Hepatocyte (in vitro differentiated cells): Measurements from ENCODE around the gene C19orf12. TPM values are rescaled to one million over a fixed set of nuclear protein-coding genes. Genes with fewer than 3 reads are reported as not detected.

Source experiments
- DNase-seq: peaks from one replicate; pipeline ENCODE4 v3.0.0-alpha.2; 2016; ENCODE audit warnings: low spot score
- H2AFZ ChIP-seq: fragments of 200-600 bp; sonication (generic); 2 replicates; pipeline ENCODE4 v1.6.0; 2016; ENCODE audit warnings: antibody characterized with exemption, mild to moderate bottlenecking
- H3K27ac ChIP-seq: fragments of 200-600 bp; sonication (generic); 2 replicates; pipeline ENCODE4 v1.5.1; 2016; ENCODE audit warnings: mild to moderate bottlenecking
- H3K27me3 ChIP-seq: fragments of 200-600 bp; sonication (generic); 2 replicates; pipeline ENCODE4 v1.6.1; 2016
- H3K36me3 ChIP-seq: fragments of 200-600 bp; sonication (generic); replicated peaks from 2 replicates; pipeline ENCODE4 v1.5.1; 2016; ENCODE audit warnings: low read depth; ENCODE audit not compliant: insufficient read depth
- H3K4me1 ChIP-seq: fragments of 200-600 bp; sonication (generic); 2 replicates; pipeline ENCODE4 v1.5.1; 2016; ENCODE audit warnings: mild to moderate bottlenecking, moderate library complexity; ENCODE audit not compliant: insufficient read depth
- H3K4me2 ChIP-seq: fragments of 200-600 bp; sonication (generic); 2 replicates; pipeline ENCODE4 v1.6.0; 2016
- H3K4me3 ChIP-seq: fragments of 200-600 bp; sonication (generic); 2 replicates; pipeline ENCODE4 v1.5.1; 2016; ENCODE audit warnings: mild to moderate bottlenecking
- H3K79me2 ChIP-seq: fragments of 200-600 bp; sonication (generic); 2 replicates; pipeline ENCODE4 v1.6.0; 2017; ENCODE audit warnings: mild to moderate bottlenecking
- H3K9me2 ChIP-seq: fragments of 200-600 bp; sonication (generic); replicated peaks from 2 replicates; pipeline ENCODE4 v1.6.0; 2017; ENCODE audit warnings: mild to moderate bottlenecking; ENCODE audit not compliant: insufficient read depth
- H3K9me3 ChIP-seq: fragments of 200-600 bp; sonication (generic); 2 replicates; pipeline ENCODE4 v1.5.1; 2016; ENCODE audit warnings: low read depth, mild to moderate bottlenecking
- H4K20me1 ChIP-seq: fragments of 200-600 bp; sonication (generic); 2 replicates; pipeline ENCODE4 v1.6.0; 2016; ENCODE audit warnings: mild to moderate bottlenecking; ENCODE audit not compliant: insufficient read depth, poor library complexity, severe bottlenecking
- EZH2 ChIP-seq: fragments of 200-600 bp; sonication (generic); IDR thresholded peaks from 2 replicates; pipeline ENCODE4 v1.6.1; 2016; ENCODE audit warnings: antibody characterized with exemption, mild to moderate bottlenecking, borderline replicate concordance
- EZH2phosphoT487 ChIP-seq: fragments of 200-600 bp; sonication (generic); IDR thresholded peaks from one replicate; pipeline ENCODE4 v1.6.1; 2018; ENCODE audit warnings: antibody characterized with exemption, mild to moderate bottlenecking, low read depth, moderate library complexity; ENCODE audit not compliant: unreplicated experiment, severe bottlenecking
- WGBS: methylation state at CpG from one replicate; pipeline ENCODE4 v1.1.6; 2016; ENCODE audit warnings: low lambda C conversion rate; ENCODE audit errors: missing lambda C conversion rate; 5-methylcytosine and 5-hydroxymethylcytosine counted together
- polyA plus RNA-seq: library from polyadenylated mRNA; unstranded; fragments of >200 nt; fragmentation: Nextera tagmentation; extraction: Ambion mirVana; gene quantifications from 2 replicates; pipeline ENCODE4 v1.2.1, GENCODE V29; 2016
- total RNA-seq: library from RNA; depleted of rRNA; stranded (reverse); fragments of >200 nt; gene quantifications from 2 replicates; pipeline ENCODE4 v1.2.3, GENCODE V29; 2014
- TF ChIP-seq, protein P1 (sequence below): fragments of 200-600 bp; sonication (generic); IDR thresholded peaks from 2 replicates; pipeline ENCODE4 v1.5.1; 2016; ENCODE audit warnings: antibody characterized with exemption, mild to moderate bottlenecking; ENCODE audit not compliant: poor library complexity

The C19orf12 gene
- total and polyA plus RNA-seq, 2 experiments from 2014 or later, result 41.5 to 57.2 TPM

DNA sequence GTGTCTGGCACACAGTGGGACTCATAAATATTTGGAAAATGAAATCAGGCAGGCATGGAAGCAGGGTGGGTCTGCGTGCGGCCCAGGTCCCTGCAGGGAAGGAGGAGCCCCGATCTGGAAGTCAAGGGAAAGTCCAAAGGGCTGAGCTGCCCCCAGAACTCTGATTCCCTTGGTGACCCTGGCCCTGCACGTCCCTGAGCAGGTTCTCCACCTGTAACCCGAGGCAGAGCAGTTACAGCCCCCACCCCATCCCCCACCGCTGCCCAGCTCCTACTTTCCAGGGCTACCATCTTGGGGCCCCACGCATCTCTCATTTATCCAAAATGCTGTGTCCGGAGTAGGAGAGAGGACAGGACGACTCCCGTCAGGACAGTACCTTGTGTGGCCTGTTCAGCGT lies 47.7 kb downstream of the C19orf12 start:
- no peak for DNase-seq
- no peaks in the 10 kb centered on the region for H3K9me3 ChIP-seq
- H3K4me3 ChIP-seq, result no peak overlapping the region
- 85% methylated on average over 11 of the region's 11 CpGs for WGBS
- no peak overlapping the region for H3K27ac ChIP-seq
- no peak overlapping the region for H2AFZ ChIP-seq
- H4K20me1 ChIP-seq, result no peaks in the 10 kb centered on the region
- H3K9me2 ChIP-seq, result no peaks in the 10 kb centered on the region
- peaks cover 31% of the 10 kb centered on the region for H3K4me1 ChIP-seq
- no peaks in the 10 kb centered on the region for H3K27me3 ChIP-seq
- H3K4me2 ChIP-seq, result peak overlapping the region; percentile 98
- H3K79me2 ChIP-seq, result no peaks in the 10 kb centered on the region
- no peaks in the 10 kb centered on the region for H3K36me3 ChIP-seq
- TF ChIP-seq EZH2phosphoT487 (no peak), EZH2 (no peak)
- TF ChIP-seq, protein P1, sequence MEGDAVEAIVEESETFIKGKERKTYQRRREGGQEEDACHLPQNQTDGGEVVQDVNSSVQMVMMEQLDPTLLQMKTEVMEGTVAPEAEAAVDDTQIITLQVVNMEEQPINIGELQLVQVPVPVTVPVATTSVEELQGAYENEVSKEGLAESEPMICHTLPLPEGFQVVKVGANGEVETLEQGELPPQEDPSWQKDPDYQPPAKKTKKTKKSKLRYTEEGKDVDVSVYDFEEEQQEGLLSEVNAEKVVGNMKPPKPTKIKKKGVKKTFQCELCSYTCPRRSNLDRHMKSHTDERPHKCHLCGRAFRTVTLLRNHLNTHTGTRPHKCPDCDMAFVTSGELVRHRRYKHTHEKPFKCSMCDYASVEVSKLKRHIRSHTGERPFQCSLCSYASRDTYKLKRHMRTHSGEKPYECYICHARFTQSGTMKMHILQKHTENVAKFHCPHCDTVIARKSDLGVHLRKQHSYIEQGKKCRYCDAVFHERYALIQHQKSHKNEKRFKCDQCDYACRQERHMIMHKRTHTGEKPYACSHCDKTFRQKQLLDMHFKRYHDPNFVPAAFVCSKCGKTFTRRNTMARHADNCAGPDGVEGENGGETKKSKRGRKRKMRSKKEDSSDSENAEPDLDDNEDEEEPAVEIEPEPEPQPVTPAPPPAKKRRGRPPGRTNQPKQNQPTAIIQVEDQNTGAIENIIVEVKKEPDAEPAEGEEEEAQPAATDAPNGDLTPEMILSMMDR, result no peak

DNA sequence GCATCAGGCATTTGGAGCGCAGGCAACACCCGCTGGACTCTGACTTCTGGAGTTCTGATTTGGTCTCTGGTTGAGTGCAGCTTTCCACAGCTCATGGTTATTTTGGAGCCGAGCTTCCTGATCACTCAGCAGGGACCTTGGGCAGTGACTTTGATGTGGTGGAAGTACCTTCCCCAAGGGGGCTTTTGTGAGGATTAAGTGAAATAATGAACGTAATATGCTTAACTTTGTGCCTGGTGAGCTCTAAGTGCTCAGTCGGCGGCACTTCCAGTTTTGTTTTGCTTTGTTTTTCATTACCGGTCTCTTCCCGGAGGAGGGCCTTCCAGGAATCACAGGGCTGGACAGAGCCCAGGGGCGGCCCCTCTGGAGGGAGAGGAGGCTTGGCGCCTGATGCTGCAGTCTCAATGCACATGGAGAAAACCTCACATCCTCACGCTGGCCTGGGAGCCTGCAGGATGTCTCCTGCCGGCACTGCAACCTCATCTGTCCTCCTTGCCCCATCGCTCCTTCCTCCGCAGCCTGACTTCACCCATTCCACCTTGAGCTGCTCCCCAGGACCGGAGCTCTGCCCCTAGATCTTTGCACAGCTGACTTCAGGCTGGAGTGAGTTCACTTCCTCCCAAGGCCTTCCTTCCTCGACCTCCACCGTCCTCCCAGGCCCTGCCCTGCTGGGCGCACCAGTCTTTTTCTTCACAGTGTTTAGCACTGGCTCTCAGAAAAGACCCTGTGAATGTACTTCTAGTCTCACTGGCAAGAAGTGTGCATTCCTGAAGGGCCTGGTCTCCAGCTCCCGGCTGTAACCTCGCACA lies 48.3 kb downstream of the C19orf12 start:
- Histone ChIP-seq H3K27me3 (no peaks in the 10 kb centered on the region), H4K20me1 (no peaks in the 10 kb centered on the region), H3K9me3 (no peaks in the 10 kb centered on the region), H3K4me3 (no peak overlapping the region), H3K36me3 (no peaks in the 10 kb centered on the region), H3K27ac (peak overlapping the region; percentile 52), H3K4me2 (peak overlapping the region; percentile 98), H3K79me2 (no peaks in the 10 kb centered on the region), H3K9me2 (no peaks in the 10 kb centered on the region), H3K4me1 (peaks cover 36% of the 10 kb centered on the region), H2AFZ (no peak overlapping the region)
- WGBS, result 33% methylated on average over 20 of the region's 20 CpGs
- TF ChIP-seq, protein P1, result no peak
- TF ChIP-seq EZH2 (no peak), EZH2phosphoT487 (no peak)
- peak; percentile 82 for DNase-seq

DNA sequence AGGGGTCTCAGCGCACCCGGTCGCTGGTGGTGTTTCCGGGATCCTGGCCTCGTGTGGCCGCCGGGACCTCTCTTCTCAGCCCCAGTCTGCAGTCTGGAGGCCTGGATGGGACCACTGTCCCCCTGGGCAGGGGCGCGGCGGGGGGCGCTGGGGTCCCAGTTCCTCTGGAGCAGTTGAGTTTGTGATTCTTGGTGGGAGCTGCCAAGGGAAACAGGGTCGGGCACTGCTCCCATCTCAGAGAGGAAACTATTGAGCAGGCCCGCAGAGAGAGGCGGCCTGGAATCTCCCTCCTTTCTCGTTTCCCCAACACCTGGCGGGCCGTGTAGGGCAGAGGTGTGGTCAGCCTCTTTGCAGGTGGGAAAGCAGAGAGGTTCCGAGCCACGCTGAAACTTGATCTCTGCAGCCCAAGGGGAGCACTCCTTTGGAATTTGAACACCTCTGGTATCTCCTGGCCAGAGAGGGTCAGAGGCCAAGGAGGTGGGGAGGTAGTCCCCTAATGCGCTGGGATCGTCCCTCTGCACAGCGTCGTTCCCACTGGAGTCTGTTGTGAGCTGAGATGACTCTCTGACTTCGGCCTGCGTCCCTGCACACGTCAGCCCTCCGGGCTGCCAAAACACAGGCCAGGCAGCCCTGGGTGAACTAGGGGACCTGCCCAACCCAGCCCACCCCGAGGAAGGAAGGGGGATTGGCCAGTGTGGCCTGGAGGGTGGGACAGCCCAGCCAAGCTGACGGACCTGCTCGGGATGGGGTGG lies 49.1 kb downstream of the C19orf12 start:
- TF ChIP-seq EZH2 (no peak), EZH2phosphoT487 (no peak)
- TF ChIP-seq, protein P1, result no peak
- H4K20me1 ChIP-seq, result no peaks in the 10 kb centered on the region
- peak overlapping the region; percentile 60 for H3K4me3 ChIP-seq
- no peaks in the 10 kb centered on the region for H3K79me2 ChIP-seq
- 3% methylated on average over 30 of the region's 30 CpGs for WGBS
- H3K27ac ChIP-seq, result peak overlapping the region; percentile 52
- H3K27me3 ChIP-seq, result no peaks in the 10 kb centered on the region
- H3K4me1 ChIP-seq, result peaks cover 36% of the 10 kb centered on the region
- no peaks in the 10 kb centered on the region for H3K9me2 ChIP-seq
- peak overlapping the region; percentile 98 for H3K4me2 ChIP-seq
- peak overlapping the region; percentile 77 for H2AFZ ChIP-seq
- H3K36me3 ChIP-seq, result no peaks in the 10 kb centered on the region
- no peaks in the 10 kb centered on the region for H3K9me3 ChIP-seq
- peak; percentile 39 for DNase-seq
